Thoracic aorta (tissue), 2 donors: ENCODE data around the gene RO60. TPM values are rescaled to one million over a fixed set of nuclear protein-coding genes. Genes with fewer than 3 reads are reported as not detected.

Experiments used
- ATAC-seq: fragments of 150-250 bp; one replicate; pipeline ENCODE4 v1.8.0; 2017; ENCODE audit warnings: low read depth; ENCODE audit not compliant: insufficient number of reproducible peaks, low FRiP score
- DNase-seq: peaks from one replicate; pipeline ENCODE4 v3.0.0-alpha.2; 2020; ENCODE audit warnings: low spot score
- H3K27ac ChIP-seq, 2 donors: fragments of 200-600 bp; sonication (generic); 1 replicate in 1 of 2; 2 replicates in 1 of 2; pipeline ENCODE4 v1.5.1; 2016; ENCODE audit warnings: mild to moderate bottlenecking in 2 of 2, moderate library complexity in 2 of 2
- H3K27me3 ChIP-seq: fragments of 200-600 bp; sonication (generic); replicated peaks from 2 replicates; pipeline ENCODE4 v1.6.0; 2016; ENCODE audit warnings: mild to moderate bottlenecking; ENCODE audit not compliant: insufficient read depth
- H3K36me3 ChIP-seq: fragments of 200-600 bp; sonication (generic); one replicate; pipeline ENCODE4 v1.5.1; 2016
- H3K4me1 ChIP-seq, 2 donors: fragments of 200-600 bp; sonication (generic); 1 replicate in 1 of 2; 2 replicates in 1 of 2; pipeline versions ENCODE4 v1.5.1 to v1.6.0; 2016; ENCODE audit warnings: low read depth in 2 of 2, mild to moderate bottlenecking in 1 of 2; ENCODE audit not compliant: control insufficient read depth in 1 of 2
- H3K4me3 ChIP-seq: fragments of 200-600 bp; sonication (generic); 2 replicates; pipeline ENCODE4 v1.5.1; 2016; ENCODE audit warnings: mild to moderate bottlenecking
- H3K9me3 ChIP-seq: fragments of 200-600 bp; sonication (generic); 2 replicates; pipeline ENCODE4 v1.5.1; 2016
- CTCF ChIP-seq: fragments of 200-600 bp; sonication (generic); IDR thresholded peaks from one replicate; pipeline ENCODE4 v1.5.1; 2019; ENCODE audit warnings: antibody characterized with exemption
- total RNA-seq, 2 donors: library from RNA; depleted of rRNA; stranded (reverse); fragments of >200 nt; gene quantifications; one replicate each; pipeline versions ENCODE4 v1.1.0 to v1.2.3, GENCODE V29; 2016

The RO60 gene
- total RNA-seq: 100 to 1,000 TPM in 1 of 2 donors, 10 to 100 TPM in 1; 66.3 to 124 TPM

DNA sequence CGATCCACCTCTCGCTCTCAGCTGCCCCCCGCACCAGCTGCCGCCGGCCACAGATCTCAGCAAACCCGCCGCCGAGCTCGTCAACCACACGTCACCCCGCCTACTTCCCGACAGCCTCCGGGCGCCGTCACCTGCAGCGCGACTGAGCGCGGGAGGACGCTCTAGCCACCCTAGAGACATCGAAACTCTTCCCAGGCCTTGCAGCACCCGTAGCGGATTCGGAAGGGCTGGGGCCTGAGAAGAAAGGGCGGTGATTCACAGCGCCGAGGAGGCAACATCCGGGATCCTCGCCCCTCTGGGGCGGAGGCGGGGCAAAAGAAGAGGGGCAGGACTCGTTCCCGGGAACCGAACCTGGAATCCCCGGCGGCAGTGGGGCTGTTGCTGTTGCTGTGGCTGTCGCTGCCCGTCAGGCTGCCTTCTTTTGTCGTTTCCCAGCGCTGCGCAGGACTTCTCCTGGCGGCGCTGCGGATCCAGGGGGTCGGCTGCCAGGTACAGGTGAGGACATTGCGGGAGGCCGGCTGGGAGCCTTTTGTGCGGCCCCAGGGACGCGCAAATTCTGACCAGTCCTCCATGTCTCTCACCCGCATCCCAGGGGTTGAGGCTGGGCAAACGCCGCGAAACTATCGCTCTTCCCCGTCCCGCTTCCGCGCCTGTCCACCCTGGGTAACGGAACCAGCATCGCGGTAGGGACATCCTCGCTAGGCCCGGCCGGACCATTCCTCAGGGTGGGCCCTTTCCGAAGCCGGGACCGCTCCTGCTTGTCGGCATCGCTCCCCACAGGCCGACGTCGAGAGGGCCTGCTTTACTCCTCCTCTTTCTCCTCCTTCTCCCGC lies at the start of gene RO60, which contains the start of gene UCHL5:
RO60 (plus strand) TSS at position 331 of the 833 bp plus-strand sequence. CDS start 9,443 bp downstream, outside the sequence.
UCHL5 (minus strand) TSS at position 79 of the 833 bp plus-strand sequence. CDS start 100 bp downstream, outside the sequence.
- no peak for TF ChIP-seq CTCF
- Histone ChIP-seq H3K27ac (peak within 1 kb of the TSS; percentile 97 to 98), H3K36me3 (no peaks in the 10 kb centered on the region), H3K9me3 (no peaks in the 10 kb centered on the region), H3K4me1 (peaks cover 33 to 36% of the 10 kb centered on the region in 2 donors), H3K4me3 (peak within 1 kb of the TSS; percentile 86), H3K27me3 (no peaks in the 10 kb centered on the region)
- ATAC-seq (peak; percentile 96), DNase-seq (peak; percentile 88)

DNA sequence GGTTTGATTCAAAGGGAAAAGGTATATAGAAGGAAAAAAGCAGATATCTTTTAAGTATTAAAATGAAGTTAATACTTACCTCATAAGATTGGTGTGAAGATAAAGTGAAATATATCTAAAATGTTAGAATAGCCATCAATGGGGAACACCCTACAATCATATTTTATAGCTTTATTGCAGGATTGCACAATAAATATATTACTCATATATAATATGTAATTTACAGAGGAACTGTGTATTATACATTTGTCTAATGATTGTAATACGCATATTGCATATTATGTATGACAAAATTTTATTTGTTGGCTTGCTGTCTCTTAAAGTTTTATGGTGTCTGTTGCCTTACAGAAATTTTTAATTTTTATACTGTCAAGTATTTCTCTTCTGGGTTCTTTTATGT lies 48.0 kb upstream of the RO60 start:
- H3K9me3 ChIP-seq: no peaks in the 10 kb centered on the region
- H3K27ac ChIP-seq: no peak overlapping the region
- H3K27me3 ChIP-seq: no peaks in the 10 kb centered on the region
- no peak for ATAC-seq
- no peak overlapping the region for H3K4me3 ChIP-seq
- DNase-seq: no peak
- peaks cover 0 to 14% of the 10 kb centered on the region in 2 donors for H3K4me1 ChIP-seq
- peaks cover 4% of the 10 kb centered on the region for H3K36me3 ChIP-seq
- TF ChIP-seq CTCF: no peak

GRCh38 chr1:193013005-193013404 lies 46.4 kb upstream of the RO60 start:
- Histone ChIP-seq H3K36me3 (peaks cover 4% of the 10 kb centered on the region), H3K9me3 (no peaks in the 10 kb centered on the region), H3K4me1 (peaks cover 0 to 14% of the 10 kb centered on the region in 2 donors), H3K27ac (no peak overlapping the region), H3K27me3 (no peaks in the 10 kb centered on the region), H3K4me3 (no peak overlapping the region)
- no peak for TF ChIP-seq CTCF
- ATAC-seq: no peak
- no peak for DNase-seq

DNA sequence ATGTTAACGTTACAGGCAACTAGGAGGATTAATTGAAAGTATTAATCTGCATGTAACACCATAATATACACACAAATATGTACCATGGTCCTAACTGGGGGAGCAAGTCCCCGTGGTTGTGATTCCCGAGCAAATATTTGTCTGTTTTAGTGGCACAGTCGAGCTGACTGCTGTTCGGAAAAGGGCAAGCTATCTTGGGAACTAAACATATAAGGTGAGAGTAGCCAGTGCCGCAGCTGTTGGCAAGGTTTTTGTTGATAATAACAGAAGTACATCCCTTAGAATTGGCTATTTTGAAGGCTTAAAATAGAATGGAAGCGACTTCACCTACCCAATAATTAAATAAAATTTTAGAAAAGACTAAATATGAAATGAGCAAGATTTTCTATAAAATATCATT lies 45.7 kb upstream of the RO60 start:
- H3K4me3 ChIP-seq: no peak overlapping the region
- TF ChIP-seq CTCF: no peak
- H3K9me3 ChIP-seq: no peaks in the 10 kb centered on the region
- ATAC-seq (no peak), DNase-seq (no peak)
- H3K27ac ChIP-seq: no peak overlapping the region
- H3K4me1 ChIP-seq: peaks cover 0 to 14% of the 10 kb centered on the region in 2 donors
- H3K36me3 ChIP-seq: peaks cover 4% of the 10 kb centered on the region
- H3K27me3 ChIP-seq: no peaks in the 10 kb centered on the region

DNA sequence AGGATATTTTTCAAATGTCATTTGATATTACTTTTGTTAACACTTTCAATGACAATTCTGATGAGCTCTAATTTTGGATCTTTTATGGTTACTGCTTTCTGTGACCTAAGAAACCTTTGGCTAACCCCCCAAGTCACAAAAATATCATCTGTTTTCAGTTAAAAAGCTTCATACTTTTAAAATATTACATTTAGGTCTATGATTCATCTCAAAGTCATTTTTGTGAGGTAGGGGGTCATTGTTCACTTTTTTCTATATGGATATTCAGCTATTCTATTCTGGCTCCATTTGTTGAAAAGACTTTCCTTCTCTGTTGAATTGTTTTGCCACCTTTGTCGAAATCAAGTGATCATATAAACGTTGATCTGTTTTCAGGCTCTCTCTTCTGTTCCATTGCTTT lies 45.0 kb upstream of the RO60 start:
- Histone ChIP-seq H3K27ac (no peak overlapping the region), H3K36me3 (peaks cover 4% of the 10 kb centered on the region), H3K4me1 (peaks cover 0 to 14% of the 10 kb centered on the region in 2 donors), H3K27me3 (no peaks in the 10 kb centered on the region), H3K9me3 (no peaks in the 10 kb centered on the region), H3K4me3 (no peak overlapping the region)
- DNase-seq: no peak
- no peak for ATAC-seq
- TF ChIP-seq CTCF: no peak
